Chondrocyte (in vitro differentiated cells): ENCODE results near the gene KRT6B. TPM values are rescaled to one million over a fixed set of nuclear protein-coding genes. Genes with fewer than 3 reads are reported as not detected.

ENCODE experiments used
- DNase-seq: peaks from one replicate; pipeline ENCODE4 v3.0.0; 2021; ENCODE audit warnings: mixed read lengths, low spot score
- H3K27ac Mint-ChIP-seq: one replicate; pipeline ENCODE4 v1.8.0; 2021; ENCODE audit warnings: mild to moderate bottlenecking, moderate library complexity, mixed read lengths; ENCODE audit not compliant: unreplicated experiment
- H3K27me3 Mint-ChIP-seq: 2 replicates; pipeline ENCODE4 v1.8.0; 2021; ENCODE audit warnings: low read depth, mixed read lengths
- H3K36me3 Mint-ChIP-seq: 2 replicates; pipeline ENCODE4 v1.8.0; 2021; ENCODE audit warnings: low read depth, mixed read lengths
- H3K4me1 Mint-ChIP-seq: 2 replicates; pipeline ENCODE4 v1.8.0; 2021; ENCODE audit warnings: low read depth, mild to moderate bottlenecking, mixed read lengths
- H3K4me3 Mint-ChIP-seq: one replicate; pipeline ENCODE4 v1.8.0; 2021; ENCODE audit warnings: mild to moderate bottlenecking, moderate library complexity, mixed read lengths; ENCODE audit not compliant: unreplicated experiment
- H3K9me3 Mint-ChIP-seq: 2 replicates; pipeline ENCODE4 v1.8.0; 2021; ENCODE audit warnings: low read depth, mixed read lengths
- CTCF ChIP-seq: fragments of 200-600 bp; sonication (generic); IDR thresholded peaks from 2 replicates; pipeline ENCODE4 v1.5.0; 2021; ENCODE audit warnings: antibody characterized with exemption, mild to moderate bottlenecking, moderate library complexity
- total RNA-seq: library from RNA; stranded (reverse); gene quantifications from 3 replicates; pipeline ENCODE4 v1.2.1, GENCODE V29; 2021

KRT6B gene
- total RNA-seq, 1 donor from 2014 or later, result not detected

- H3K36me3 Mint-ChIP-seq, result peaks cover 4% of the 10 kb centered on the region
- peaks cover 81% of the 10 kb centered on the region for H3K27me3 Mint-ChIP-seq
Observed at GRCh38 chr12:52432559-52433207, 19.3 kb downstream of the KRT6B start.

GRCh38 chr12:52428121-52428520, 23.8 kb downstream of the KRT6B start:
- Mint-ChIP-seq H3K27me3 (peaks cover 69% of the 10 kb centered on the region), H3K4me1 (no peaks in the 10 kb centered on the region), H3K9me3 (no peaks in the 10 kb centered on the region), H3K4me3 (no peak overlapping the region), H3K27ac (no peak overlapping the region), H3K36me3 (peaks cover 4% of the 10 kb centered on the region)
- TF ChIP-seq CTCF, result no peak
- no peak for DNase-seq

More at GRCh38 chr12:52432559-52433207, 19.3 kb downstream of the KRT6B start:
- Mint-ChIP-seq H3K9me3 (no peaks in the 10 kb centered on the region), H3K4me1 (no peaks in the 10 kb centered on the region), H3K27ac (no peak overlapping the region), H3K4me3 (no peak overlapping the region)
- no peak for DNase-seq
- TF ChIP-seq CTCF, result no peak

- Mint-ChIP-seq H3K4me3 (no peak overlapping the region), H3K9me3 (no peaks in the 10 kb centered on the region), H3K36me3 (peaks cover 4% of the 10 kb centered on the region), H3K4me1 (no peaks in the 10 kb centered on the region), H3K27me3 (peaks cover 68% of the 10 kb centered on the region), H3K27ac (no peak overlapping the region)
- no peak for TF ChIP-seq CTCF
- no peak for DNase-seq
Observed at GRCh38 chr12:52427083-52427482, 24.9 kb downstream of the KRT6B start.

- Mint-ChIP-seq H3K27ac (no peak overlapping the region), H3K36me3 (peaks cover 4% of the 10 kb centered on the region), H3K4me1 (no peaks in the 10 kb centered on the region), H3K4me3 (no peak overlapping the region), H3K27me3 (peaks cover 71% of the 10 kb centered on the region), H3K9me3 (no peaks in the 10 kb centered on the region)
- DNase-seq, result no peak
- TF ChIP-seq CTCF, result no peak
Observed at GRCh38 chr12:52426034-52426433, 25.9 kb downstream of the KRT6B start.

- DNase-seq, result no peak
- H3K4me3 Mint-ChIP-seq, result no peak overlapping the region
- no peaks in the 10 kb centered on the region for H3K4me1 Mint-ChIP-seq
- H3K36me3 Mint-ChIP-seq, result peaks cover 4% of the 10 kb centered on the region
- TF ChIP-seq CTCF, result no peak
- H3K27me3 Mint-ChIP-seq, result peaks cover 66% of the 10 kb centered on the region
- no peaks in the 10 kb centered on the region for H3K9me3 Mint-ChIP-seq
- no peak overlapping the region for H3K27ac Mint-ChIP-seq
Observed at GRCh38 chr12:52425466-52425865, 26.5 kb downstream of the KRT6B start.
